ENCODE results near the gene CR1.
"Not testable (repeated sequence)": the region's sequence is repeated elsewhere in the genome, so short reads cannot be mapped to it uniquely, and the experiment has no call there.

CR1 gene

GRCh38 chr1:207554823-207555222, 58.9 kb downstream of the CR1 start:
- ATAC-seq (ENCODE audit: insufficient read depth, low read depth); H2AFZ ChIP-seq (ENCODE audit: low read depth, low read length); H3K27me3 ChIP-seq (ENCODE audit: insufficient read depth, low read length, poor library complexity); H3K4me3 ChIP-seq (ENCODE audit: low read depth in 1 of 2, low read length in 2 of 2); H3K4me2 ChIP-seq (ENCODE audit: insufficient read depth, low read length); H3K36me3 ChIP-seq (ENCODE audit: insufficient read depth, low read length); DNase-seq; H3K9me3 ChIP-seq (ENCODE audit: insufficient read depth, low read length, severe bottlenecking); H3K79me2 ChIP-seq (ENCODE audit: insufficient read depth, low read length); H4K20me1 ChIP-seq (ENCODE audit: insufficient read depth, low read length); H3K4me1 ChIP-seq (ENCODE audit: insufficient read depth, low read length); H3K27ac ChIP-seq (ENCODE audit: low read length); H3K9ac ChIP-seq (ENCODE audit: low read depth, low read length): not testable (repeated sequence)

GRCh38 chr1:207565546-207566468, 69.8 kb downstream of the CR1 start:
- H3K4me2 ChIP-seq (ENCODE audit: insufficient read depth, low read length) = no peak overlapping the region
- H3K9me3 ChIP-seq (ENCODE audit: insufficient read depth, low read length, severe bottlenecking) = no peaks in the 10 kb centered on the region
- no peak overlapping the region for H2AFZ ChIP-seq (ENCODE audit: low read depth, low read length)
- ATAC-seq (ENCODE audit: insufficient read depth, low read depth) (no peak), DNase-seq (peak; percentile 8)
- H3K27me3 ChIP-seq (ENCODE audit: insufficient read depth, low read length, poor library complexity) = no peaks in the 10 kb centered on the region
- H3K36me3 ChIP-seq (ENCODE audit: insufficient read depth, low read length) = no peaks in the 10 kb centered on the region
- H3K27ac ChIP-seq (ENCODE audit: low read length) = no peak overlapping the region
- H3K4me1 ChIP-seq (ENCODE audit: insufficient read depth, low read length) = no peaks in the 10 kb centered on the region
- no peaks in the 10 kb centered on the region for H4K20me1 ChIP-seq (ENCODE audit: insufficient read depth, low read length)
- no peak for TF ChIP-seq EZH2 (IDR thresholded peaks at IDR 0.05; ENCODE audit: borderline replicate concordance, low read depth, low read length, severe bottlenecking)
- peak; percentile 43 for TF ChIP-seq CTCF (IDR thresholded peaks at IDR 0.05; ENCODE audit: borderline replicate concordance, extremely low read depth, low read length, poor library complexity, severe bottlenecking)
- no peak overlapping the region for H3K4me3 ChIP-seq (ENCODE audit: low read depth in 1 of 2, low read length in 2 of 2)
- H3K79me2 ChIP-seq (ENCODE audit: insufficient read depth, low read length) = no peaks in the 10 kb centered on the region
- no peak overlapping the region for H3K9ac ChIP-seq (ENCODE audit: low read depth, low read length)

- not testable (repeated sequence) for H3K79me2 ChIP-seq (ENCODE audit: insufficient read depth, low read length); H3K4me1 ChIP-seq (ENCODE audit: insufficient read depth, low read length); DNase-seq; ATAC-seq (ENCODE audit: insufficient read depth, low read depth); H3K36me3 ChIP-seq (ENCODE audit: insufficient read depth, low read length); H3K4me3 ChIP-seq (ENCODE audit: low read depth in 1 of 2, low read length in 2 of 2); H3K27me3 ChIP-seq (ENCODE audit: insufficient read depth, low read length, poor library complexity); H3K9ac ChIP-seq (ENCODE audit: low read depth, low read length); H3K4me2 ChIP-seq (ENCODE audit: insufficient read depth, low read length); H3K27ac ChIP-seq (ENCODE audit: low read length); H4K20me1 ChIP-seq (ENCODE audit: insufficient read depth, low read length); H2AFZ ChIP-seq (ENCODE audit: low read depth, low read length); H3K9me3 ChIP-seq (ENCODE audit: insufficient read depth, low read length, severe bottlenecking)
Measured at GRCh38 chr1:207571926-207572325, 76.0 kb downstream of the CR1 start.

- H3K4me2 ChIP-seq (ENCODE audit: insufficient read depth, low read length); H3K79me2 ChIP-seq (ENCODE audit: insufficient read depth, low read length); H3K36me3 ChIP-seq (ENCODE audit: insufficient read depth, low read length); H3K4me3 ChIP-seq (ENCODE audit: low read depth in 1 of 2, low read length in 2 of 2); H3K4me1 ChIP-seq (ENCODE audit: insufficient read depth, low read length); H3K27me3 ChIP-seq (ENCODE audit: insufficient read depth, low read length, poor library complexity); H3K9me3 ChIP-seq (ENCODE audit: insufficient read depth, low read length, severe bottlenecking); H2AFZ ChIP-seq (ENCODE audit: low read depth, low read length); H3K9ac ChIP-seq (ENCODE audit: low read depth, low read length); H3K27ac ChIP-seq (ENCODE audit: low read length); H4K20me1 ChIP-seq (ENCODE audit: insufficient read depth, low read length); DNase-seq; ATAC-seq (ENCODE audit: insufficient read depth, low read depth): not testable (repeated sequence)
Measured at GRCh38 chr1:207573074-207573473, 77.1 kb downstream of the CR1 start.

- not testable (repeated sequence) for DNase-seq
Measured at GRCh38 chr1:207575381-207575780, 79.4 kb downstream of the CR1 start.

More at GRCh38 chr1:207575381-207575780, 79.4 kb downstream of the CR1 start:
- H3K9ac ChIP-seq (ENCODE audit: low read depth, low read length); H3K4me1 ChIP-seq (ENCODE audit: insufficient read depth, low read length); H3K27ac ChIP-seq (ENCODE audit: low read length); H2AFZ ChIP-seq (ENCODE audit: low read depth, low read length); ATAC-seq (ENCODE audit: insufficient read depth, low read depth); H3K4me3 ChIP-seq (ENCODE audit: low read depth in 1 of 2, low read length in 2 of 2); H3K4me2 ChIP-seq (ENCODE audit: insufficient read depth, low read length); H3K36me3 ChIP-seq (ENCODE audit: insufficient read depth, low read length); H4K20me1 ChIP-seq (ENCODE audit: insufficient read depth, low read length); H3K27me3 ChIP-seq (ENCODE audit: insufficient read depth, low read length, poor library complexity); H3K79me2 ChIP-seq (ENCODE audit: insufficient read depth, low read length); H3K9me3 ChIP-seq (ENCODE audit: insufficient read depth, low read length, severe bottlenecking): not testable (repeated sequence)
